Measurements from ENCODE around the gene PSORS1C1.

- TF ChIP-seq POLR2A (IDR thresholded peaks at IDR 0.05; ENCODE audit: low read depth, low read length) (no peak), POLR2AphosphoS5 (IDR thresholded peaks at IDR 0.05; ENCODE audit: low read depth, low read length) (no peak), TAF1 (IDR thresholded peaks at IDR 0.05; ENCODE audit: borderline replicate concordance, low read depth, low read length) (no peak)
These were observed 58.8 kb downstream of the PSORS1C1 start for GRCh38 chr6:31173406-31173805.
